ENCODE data around the gene NTF3. TPM values are rescaled to one million over a fixed set of nuclear protein-coding genes. Genes with fewer than 3 reads are reported as not detected.

NTF3 gene
- total RNA-seq, 1 experiment from 2014 or later = not detected

DNA sequence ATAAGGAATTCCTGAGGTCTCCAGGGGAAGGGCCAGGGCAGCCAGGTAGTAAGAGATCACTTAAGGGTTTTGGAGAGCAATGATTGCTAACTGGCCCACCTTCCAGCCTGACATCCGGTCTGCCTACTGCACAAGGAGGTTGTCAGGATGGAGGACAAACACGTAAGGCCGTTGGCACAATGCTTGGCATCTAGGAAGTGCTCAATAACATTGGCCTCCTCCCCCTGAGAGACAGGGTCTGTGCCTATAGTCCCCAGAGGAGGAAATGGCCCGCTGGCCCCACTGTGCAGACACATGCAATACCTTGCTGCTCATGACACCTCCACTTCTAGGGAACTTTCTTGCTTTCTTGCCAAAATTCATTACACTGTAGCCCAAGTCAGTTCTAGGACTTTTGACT, 73.2 kb downstream of the NTF3 start:
- no peak for DNase-seq (ENCODE audit: low spot score)
- in situ Hi-C loops (cut with HindIII; ENCODE audit: low sequenced_read_pairs) = no loop called here

- no peak for DNase-seq (ENCODE audit: low spot score)
- in situ Hi-C loops (cut with HindIII; ENCODE audit: low sequenced_read_pairs) = no loop called here
These were observed 73.8 kb downstream of the NTF3 start for GRCh38 chr12:5505751-5506150.

DNA sequence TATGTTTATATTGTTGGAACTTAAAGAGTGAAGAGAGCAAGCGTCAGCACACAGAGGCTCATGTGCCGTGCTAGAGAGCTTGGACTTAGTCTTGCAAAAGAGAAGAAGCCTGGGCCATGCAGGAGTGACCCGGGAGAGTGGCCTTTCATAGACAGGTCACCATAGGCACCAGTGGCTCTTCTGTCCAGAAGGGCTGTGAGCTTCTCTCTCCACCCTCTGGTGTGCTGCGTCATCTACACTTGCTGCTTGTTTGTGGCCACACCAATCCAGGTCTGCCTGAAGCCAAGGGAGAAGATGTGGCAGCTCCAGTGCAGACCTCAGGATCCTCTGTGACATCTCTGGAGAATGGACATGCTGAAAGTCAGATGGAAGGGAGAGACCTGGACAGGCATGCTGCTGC, 74.4 kb downstream of the NTF3 start:
- in situ Hi-C loops (cut with HindIII; ENCODE audit: low sequenced_read_pairs) = no loop called here
- no peak for DNase-seq (ENCODE audit: low spot score)

DNA sequence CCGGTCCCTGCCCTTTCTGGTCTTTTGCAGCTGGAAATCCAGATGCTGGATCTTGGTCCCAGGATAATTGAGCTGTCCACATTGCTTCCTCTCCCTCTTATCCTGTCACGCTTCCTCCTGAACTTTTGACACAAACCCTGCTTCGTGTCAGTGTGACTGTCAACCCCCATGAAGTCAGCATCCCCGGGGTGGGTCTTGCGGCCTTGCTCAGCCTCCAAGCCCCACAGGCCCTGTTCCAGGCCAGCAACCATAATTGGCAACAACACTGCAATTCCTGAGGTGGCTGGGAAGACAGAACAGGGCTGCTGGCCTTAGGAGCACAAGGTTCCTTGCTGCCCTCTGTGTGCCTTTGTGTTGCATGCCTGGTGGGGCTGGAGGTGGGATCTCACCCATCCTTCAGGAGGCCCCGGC, 74.9 kb downstream of the NTF3 start:
- DNase-seq (ENCODE audit: low spot score) = no peak
- in situ Hi-C loops (cut with HindIII; ENCODE audit: low sequenced_read_pairs) = no loop called here

GRCh38 chr12:5507401-5507935, 75.6 kb downstream of the NTF3 start:
- in situ Hi-C loops (cut with HindIII; ENCODE audit: low sequenced_read_pairs) = no loop called here
- DNase-seq (ENCODE audit: low spot score) = no peak

DNA sequence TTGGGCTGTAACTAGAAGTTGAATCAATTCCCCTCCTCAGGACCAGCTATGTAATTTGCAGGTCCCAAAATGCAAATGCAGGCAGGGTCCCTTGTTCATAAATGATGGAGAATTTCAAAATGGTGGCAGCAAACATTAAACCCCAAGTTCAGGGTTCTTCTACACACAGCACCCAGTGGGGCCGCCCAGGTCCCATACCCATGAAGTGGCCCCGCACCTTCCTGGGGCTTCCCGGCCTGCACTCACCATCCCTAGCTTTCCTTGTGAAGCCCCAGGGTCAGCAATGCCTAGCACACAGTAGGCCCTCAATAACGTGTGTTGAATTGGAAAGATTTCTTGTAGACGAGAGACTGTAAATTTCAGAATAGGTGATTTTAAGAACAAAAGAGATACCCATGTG, 76.0 kb downstream of the NTF3 start:
- in situ Hi-C loops (cut with HindIII; ENCODE audit: low sequenced_read_pairs) = no loop called here
- no peak for DNase-seq (ENCODE audit: low spot score)

GRCh38 chr12:5509102-5509501, 77.2 kb downstream of the NTF3 start:
- in situ Hi-C loops (cut with HindIII; ENCODE audit: low sequenced_read_pairs) = no loop called here
- no peak for DNase-seq (ENCODE audit: low spot score)

GRCh38 chr12:5509557-5509956, 77.6 kb downstream of the NTF3 start:
- in situ Hi-C loops (cut with HindIII; ENCODE audit: low sequenced_read_pairs) = no loop called here
- DNase-seq (ENCODE audit: low spot score) = no peak

DNA sequence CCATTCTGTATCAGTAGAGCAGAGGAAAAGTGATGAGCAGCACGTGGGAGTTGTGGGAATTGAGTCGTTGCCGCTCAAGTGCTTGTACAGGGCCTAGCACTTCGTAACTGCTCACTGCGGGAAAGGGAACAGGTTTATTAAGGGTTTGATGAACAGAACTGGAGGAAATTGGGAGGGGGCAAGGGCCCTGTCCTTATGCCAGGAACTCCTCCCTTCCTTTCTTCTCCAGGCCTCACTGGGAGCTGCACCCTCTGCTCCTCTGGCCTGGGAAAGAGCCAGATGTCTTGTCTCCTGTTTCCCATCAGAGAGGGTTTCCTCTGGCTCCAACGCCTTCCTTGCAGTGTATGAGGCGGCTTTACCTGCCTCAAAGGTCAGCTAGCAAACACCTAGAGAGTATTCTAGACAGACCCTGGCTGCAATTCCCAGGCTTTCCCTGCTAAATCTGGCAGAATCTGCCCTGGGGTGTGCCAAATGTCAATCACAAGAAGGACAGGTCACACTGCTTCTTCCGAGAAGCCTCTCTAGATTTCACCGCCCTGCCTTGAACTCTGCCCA, 78.4 kb downstream of the NTF3 start:
- in situ Hi-C loops (cut with HindIII; ENCODE audit: low sequenced_read_pairs) = no loop called here
- no peak for DNase-seq (ENCODE audit: low spot score)

- in situ Hi-C loops (cut with HindIII; ENCODE audit: low sequenced_read_pairs) = no loop called here
These were observed 79.3 kb downstream of the NTF3 start for GRCh38 chr12:5511256-5511643.

DNA sequence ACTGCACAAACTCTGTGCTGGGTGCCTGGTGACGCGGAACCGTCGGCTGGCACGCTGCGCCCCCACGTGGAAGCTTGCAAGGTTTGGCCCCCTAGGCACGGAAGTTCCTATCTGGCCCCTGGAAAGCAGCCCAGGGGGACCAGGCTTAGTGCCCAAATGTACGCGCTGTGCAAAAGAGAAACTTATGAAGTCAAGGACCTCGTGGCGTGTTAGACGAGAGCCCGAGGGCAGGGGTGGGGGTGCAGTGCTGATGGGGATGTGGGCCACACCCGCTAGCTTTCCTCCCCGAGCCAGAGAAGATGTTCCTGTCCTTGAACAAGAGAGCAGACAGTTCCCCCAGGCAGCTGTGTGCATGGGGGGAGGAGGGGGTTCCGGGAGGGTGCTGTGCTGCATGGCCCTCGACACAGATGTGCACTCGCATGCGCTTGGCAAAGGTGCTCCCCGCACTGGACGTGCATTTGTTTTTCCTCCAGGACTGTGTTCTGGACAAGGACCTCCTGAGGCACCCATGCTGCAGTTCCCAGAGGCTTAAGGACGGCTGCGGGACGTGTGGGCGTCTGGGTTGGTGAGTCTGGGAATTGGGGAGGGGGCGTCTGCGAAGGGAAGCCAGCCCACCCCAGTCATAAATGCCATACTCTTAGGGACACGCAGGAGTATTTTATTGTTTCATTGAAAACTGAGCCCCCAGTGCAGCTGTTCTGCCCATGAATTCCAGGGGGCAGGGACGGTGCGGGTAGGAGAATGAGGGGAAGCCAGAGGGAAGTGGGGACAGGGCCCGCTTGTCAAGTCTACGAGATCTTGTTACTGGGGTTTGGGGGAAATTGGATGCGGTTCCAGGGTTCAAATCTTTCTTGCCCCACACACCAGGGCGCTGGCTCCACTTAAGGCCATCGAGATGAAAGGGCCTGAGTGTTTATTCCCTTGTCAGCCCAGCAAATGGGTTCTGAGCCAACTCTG, 80.0 kb downstream of the NTF3 start:
- in situ Hi-C loops (cut with HindIII; ENCODE audit: low sequenced_read_pairs) = no loop called here

More at GRCh38 chr12:5511256-5511643, 79.3 kb downstream of the NTF3 start:
- no peak for DNase-seq (ENCODE audit: low spot score)

DNA sequence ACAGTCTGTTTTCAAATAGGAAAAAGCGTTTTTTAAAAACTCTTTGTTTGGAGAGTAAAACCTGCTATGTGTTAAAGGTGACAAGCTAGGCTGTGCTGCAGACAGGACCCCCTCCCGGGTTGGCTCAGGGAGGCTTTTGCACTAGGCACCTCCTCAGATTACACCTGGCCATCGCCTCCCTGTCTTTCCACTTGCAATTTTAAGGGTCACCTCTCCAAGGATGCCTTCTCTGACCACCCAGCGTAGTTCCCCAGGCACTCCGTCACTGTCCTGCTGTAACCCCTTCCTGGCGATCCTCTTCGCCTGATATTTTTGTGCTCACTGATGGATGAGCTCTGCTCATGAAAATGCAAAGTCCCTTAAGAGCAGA, 80.7 kb downstream of the NTF3 start:
- in situ Hi-C loops (cut with HindIII; ENCODE audit: low sequenced_read_pairs) = no loop called here
- no peak for DNase-seq (ENCODE audit: low spot score)

More for the DNA sequence above, 80.0 kb downstream of the NTF3 start:
- DNase-seq (ENCODE audit: low spot score) = no peak

DNA sequence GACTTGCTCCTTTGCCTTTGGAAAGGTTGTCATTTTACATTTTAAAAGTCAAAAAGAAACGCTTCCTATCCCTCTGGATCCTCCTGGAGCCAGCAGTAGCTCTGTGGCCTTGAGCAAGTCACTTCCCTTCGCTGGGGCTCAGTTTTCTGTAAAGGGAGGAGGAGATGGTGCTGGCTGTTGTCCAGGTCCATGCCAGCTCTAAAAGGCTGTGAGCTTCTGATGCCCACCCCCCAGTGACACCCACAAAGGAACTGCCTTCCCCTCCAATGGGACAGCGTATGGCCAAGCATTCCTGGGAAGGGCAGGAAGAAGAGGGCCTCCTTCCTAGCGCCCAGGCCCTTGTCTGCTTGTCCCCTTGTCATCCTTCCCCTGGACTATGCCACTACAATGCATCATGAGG, 81.5 kb downstream of the NTF3 start:
- in situ Hi-C loops (cut with HindIII; ENCODE audit: low sequenced_read_pairs) = no loop called here
- no peak for DNase-seq (ENCODE audit: low spot score)

DNA sequence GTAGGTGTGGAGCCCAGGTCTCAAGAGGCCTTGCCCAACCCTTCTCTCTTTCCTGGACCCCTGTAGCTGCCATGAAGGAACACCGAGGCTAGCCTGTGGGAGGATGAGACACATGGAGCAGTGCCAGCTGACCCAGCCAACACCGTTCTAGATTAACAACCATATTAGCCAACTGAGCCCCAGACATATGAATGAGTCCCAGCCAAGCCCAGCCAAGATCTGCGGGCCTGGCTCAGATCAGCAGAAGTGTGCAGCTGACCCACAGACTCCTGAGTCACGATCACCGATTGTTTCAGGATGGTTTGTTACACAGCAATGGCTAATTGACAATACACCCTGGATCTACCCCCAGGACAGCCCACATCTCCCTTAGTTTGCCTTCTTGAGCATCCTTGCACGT, 82.1 kb downstream of the NTF3 start:
- in situ Hi-C loops (cut with HindIII; ENCODE audit: low sequenced_read_pairs) = no loop called here
- peak; percentile 12 for DNase-seq (ENCODE audit: low spot score)

- in situ Hi-C loops (cut with HindIII; ENCODE audit: low sequenced_read_pairs) = no loop called here
- DNase-seq (ENCODE audit: low spot score) = no peak
These were observed 82.6 kb downstream of the NTF3 start for GRCh38 chr12:5514545-5514944.

- no peak for DNase-seq (ENCODE audit: low spot score)
- in situ Hi-C loops (cut with HindIII; ENCODE audit: low sequenced_read_pairs) = no loop called here
These were observed 83.5 kb downstream of the NTF3 start for GRCh38 chr12:5515458-5515857.

GRCh38 chr12:5516371-5517241, 84.7 kb downstream of the NTF3 start:
- in situ Hi-C loops (cut with HindIII; ENCODE audit: low sequenced_read_pairs) = no loop called here
- DNase-seq (ENCODE audit: low spot score) = no peak

DNA sequence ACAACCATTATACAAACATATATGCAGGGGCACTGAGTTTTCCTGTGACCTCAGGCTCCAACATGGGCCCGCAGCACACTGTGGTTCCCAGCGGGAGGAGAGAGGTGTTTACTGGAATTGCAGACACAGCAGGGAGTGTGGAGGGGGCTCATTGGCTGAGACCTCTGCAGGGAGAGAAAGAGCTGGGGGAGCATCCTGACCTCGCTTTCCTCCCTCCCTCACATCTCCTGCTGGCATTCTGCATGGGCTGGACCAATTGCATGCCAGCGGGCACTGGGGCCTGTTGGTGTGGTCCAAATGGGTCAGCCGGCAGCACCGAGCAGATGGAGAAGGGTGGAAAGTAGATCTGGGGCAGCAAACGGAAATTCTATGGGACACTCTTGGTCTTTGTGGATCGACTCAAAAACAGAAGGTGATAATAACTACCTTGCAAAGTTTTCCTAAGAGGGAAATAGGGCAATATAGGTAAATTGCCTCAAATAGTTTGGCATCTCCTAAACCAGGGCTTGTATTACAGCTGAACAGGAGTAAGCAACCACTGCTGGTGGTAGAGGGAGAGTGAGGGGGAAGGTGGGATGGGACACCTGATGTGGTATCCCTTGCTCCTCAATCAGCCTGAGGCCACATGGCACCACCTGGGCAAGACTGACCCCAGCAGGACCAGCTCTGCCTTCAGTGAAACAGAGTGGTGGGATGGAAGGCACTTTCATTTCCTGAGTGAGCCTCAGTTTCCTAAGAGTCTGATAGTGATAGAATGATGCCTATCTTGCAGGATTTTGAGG, 86.9 kb downstream of the NTF3 start:
- DNase-seq (ENCODE audit: low spot score) = peak; percentile 90
- in situ Hi-C loops (cut with HindIII; ENCODE audit: low sequenced_read_pairs) = no loop called here

- no peak for DNase-seq (ENCODE audit: low spot score)
- in situ Hi-C loops (cut with HindIII; ENCODE audit: low sequenced_read_pairs) = no loop called here
These were observed 88.1 kb downstream of the NTF3 start for GRCh38 chr12:5520037-5520436.

Measured in G401 (cell line).